K562 (cell line): ENCODE results near the gene CD82. TPM values are rescaled to one million over a fixed set of nuclear protein-coding genes. Genes with fewer than 3 reads are reported as not detected.

Experiments
- ARNT ChIP-seq, 2 experiments: fragments of 450-650 bp; IDR thresholded peaks; 2 replicates each; pipeline ENCODE4 v1.6.1; 2016; ENCODE audit warnings: mild to moderate bottlenecking in 1 of 2
- ASH1L ChIP-seq: fragments of 450-650 bp; IDR thresholded peaks from 2 replicates; pipeline ENCODE4 v1.6.1; 2018; ENCODE audit warnings: borderline replicate concordance, mild to moderate bottlenecking, low read depth; ENCODE audit not compliant: partially characterized antibody
- EHMT2 ChIP-seq: fragments of 450-650 bp; IDR thresholded peaks from 2 replicates; pipeline ENCODE4 v1.6.1; 2018; ENCODE audit warnings: antibody characterized with exemption
- ETV6 ChIP-seq, 3 experiments: fragments of 150-350 bp in 1 of 3; sonication (generic) in 1 of 3; formaldehyde crosslinking in 1 of 3; IDR thresholded peaks; 2 replicates each; pipeline versions ENCODE4 v1.6.1 to v1.8.0; 2014 to 2022; ENCODE audit warnings: borderline replicate concordance in 2 of 3, low read depth in 2 of 3, antibody characterized with exemption in 1 of 3, low read length in 1 of 3, mild to moderate bottlenecking in 1 of 3, missing genetic modification reagents in 1 of 3
- JUND ChIP-seq, 2 experiments: IDR thresholded peaks; 2 replicates in 1 of 2; 3 replicates in 1 of 2; pipeline ENCODE4 v1.6.1; 2011; ENCODE audit warnings: borderline replicate concordance in 2 of 2, low read depth in 2 of 2, low read length in 2 of 2, improper control_type of control experiment in 1 of 2, missing biosample characterization in 1 of 2, missing genetic modification characterization in 1 of 2, missing genetic modification reagents in 1 of 2
- KAT2B ChIP-seq: IDR thresholded peaks from one replicate; pipeline ENCODE4 v1.6.1; 2012; ENCODE audit warnings: low read depth, mild to moderate bottlenecking, control low read depth, inconsistent platforms, low read length, moderate library complexity
- KLF10 ChIP-seq: fragments of 250-450 bp; sonication (Bioruptor Pico); IDR thresholded peaks from 2 replicates; pipeline ENCODE4 v1.6.1; 2021; ENCODE audit warnings: matching md5 sums
- MCM2 ChIP-seq: fragments of 450-650 bp; IDR thresholded peaks from 2 replicates; pipeline ENCODE4 v1.6.1; 2017; ENCODE audit warnings: low read depth, mild to moderate bottlenecking
- NBN ChIP-seq: fragments of 450-650 bp; IDR thresholded peaks from 2 replicates; pipeline ENCODE4 v1.6.1; 2016; ENCODE audit warnings: low read depth, mild to moderate bottlenecking
- NCOA6 ChIP-seq: fragments of 450-650 bp; IDR thresholded peaks from 2 replicates; pipeline ENCODE4 v1.6.1; 2017; ENCODE audit warnings: mild to moderate bottlenecking
- NELFE ChIP-seq: IDR thresholded peaks from 2 replicates; pipeline ENCODE4 v1.6.1; 2011; ENCODE audit warnings: mild to moderate bottlenecking; ENCODE audit not compliant: insufficient read depth, insufficient read length
- SMAD4 ChIP-seq: fragments of 250-450 bp; sonication (Bioruptor Pico); conservative IDR thresholded peaks from 2 replicates; pipeline ENCODE4 v1.8.0; 2021; ENCODE audit warnings: inconsistent platforms, mild to moderate bottlenecking, moderate library complexity
- XRCC3 ChIP-seq: fragments of 450-650 bp; IDR thresholded peaks from 2 replicates; pipeline ENCODE4 v1.6.1; 2017; ENCODE audit warnings: mild to moderate bottlenecking, moderate library complexity
- ZBTB40 ChIP-seq, 2 experiments: fragments of 450-650 bp in 1 of 2; sonication (generic) in 1 of 2; formaldehyde crosslinking in 1 of 2; IDR thresholded peaks; 2 replicates each; pipeline versions ENCODE4 v1.7.1 to v1.9.0; 2016 to 2022; ENCODE audit warnings: inconsistent platforms in 1 of 2, mild to moderate bottlenecking in 1 of 2, missing genetic modification reagents in 1 of 2
- ZNF146 ChIP-seq: IDR thresholded peaks from one replicate; pipeline ENCODE4 v1.6.1; 2018; ENCODE audit warnings: missing compliant biosample characterization; ENCODE audit not compliant: unreplicated experiment
- ZNF431 ChIP-seq: sonication (generic); formaldehyde crosslinking; IDR thresholded peaks from 2 replicates; pipeline ENCODE4 v1.8.0; 2022; ENCODE audit warnings: mild to moderate bottlenecking, missing genetic modification reagents
- ZNF507 ChIP-seq: conservative IDR thresholded peaks from 2 replicates; pipeline ENCODE4 v1.6.1; 2017; ENCODE audit warnings: missing genetic modification characterization, missing compliant biosample characterization
- ZNF766 ChIP-seq: fragments of 200-800 bp; sonication (Bioruptor generic); conservative IDR thresholded peaks from 2 replicates; pipeline ENCODE4 v1.6.1; 2016; ENCODE audit warnings: missing genetic modification characterization, missing compliant biosample characterization
- ZNF785 ChIP-seq: fragments of 250-450 bp; sonication (Bioruptor Pico); IDR thresholded peaks from 2 replicates; pipeline ENCODE4 v1.4.0; 2020; ENCODE audit warnings: mild to moderate bottlenecking
- polyA plus RNA-seq, 8 experiments: library from polyadenylated mRNA; depleted of rRNA in 4 of 8; stranded (reverse) in 5 of 8; unstranded in 3 of 8; fragments of >200 nt; fragmentation: Nextera tagmentation in 2 of 8; fragmentation: Illumina TruSeq in 1 of 8; extraction: Ambion mirVana in 2 of 8; extraction: Trizol in 1 of 8; gene quantifications; 2 replicates each; pipeline versions ENCODE4 v1.2.1 to v1.2.3, GENCODE V29; 2011 to 2014; ENCODE audit warnings: inconsistent platforms in 1 of 8, missing spikeins in 1 of 8
- total RNA-seq, 7 experiments: library from RNA; depleted of rRNA in 6 of 7; stranded (reverse); fragments of >200 nt in 6 of 7; fragmentation: Illumina TruSeq in 2 of 7; extraction: Trizol in 2 of 7; gene quantifications; 2 replicates each; pipeline versions ENCODE4 v1.2.1 to v1.2.3, GENCODE V29; 2011 to 2021; ENCODE audit warnings: low replicate concordance in 1 of 7

Gene CD82
- total and polyA plus RNA-seq, 9 of the 15 experiments (the other 6 are each of a cell fraction or from before 2014, with no cell fraction given): 0.27 to 9.4 (median 3.0) TPM

DNA sequence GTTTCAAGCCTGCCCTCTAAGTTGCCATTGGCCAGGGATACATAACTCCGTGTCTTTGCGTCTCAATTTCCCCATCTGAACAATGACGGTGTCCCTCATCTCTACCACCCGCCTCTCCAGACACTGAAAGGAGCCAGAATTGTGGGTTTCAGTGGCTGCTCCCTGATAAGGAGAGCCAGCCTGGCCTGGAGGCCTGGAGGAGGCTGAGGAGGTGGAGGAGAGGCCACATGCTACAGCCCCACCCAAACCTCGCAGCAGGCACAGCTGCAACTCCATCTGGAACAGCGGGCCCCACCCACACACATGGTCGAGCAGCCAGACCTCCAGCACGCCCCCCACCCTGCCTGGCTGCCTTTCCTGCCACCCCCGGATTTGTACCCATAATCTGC, 34.4 kb upstream of the CD82 start (continued):
- TF ChIP-seq ZBTB40 (IDR thresholded peaks at IDR 0.05) (no peak), ZBTB40 (CRISPR knock-in tag; IDR thresholded peaks at IDR 0.05) (no peak), ZNF766 (CRISPR knock-in tag) (peak; percentile 92; the same call in 1 of the 2 replicates), NELFE (no peak), ASH1L (no peak), JUND (IDR thresholded peaks at IDR 0.05; ENCODE audit: borderline replicate concordance, low read depth, low read length) (peak; percentile 40; the same call in 1 of the 2 replicates), JUND (tag; IDR thresholded peaks at IDR 0.05; ENCODE audit: borderline replicate concordance, low read depth, low read length) (peak; percentile 82; the same call in 1 of the 3 replicates), EHMT2 (no peak), NBN (no peak), ETV6 (IDR thresholded peaks at IDR 0.05; ENCODE audit: borderline replicate concordance in 1 of 2, low read depth in 2 of 2, low read length in 1 of 2) (peak in 1 of 2 experiments; percentile 24; a peak in 1 of 4 replicates), ETV6 (CRISPR knock-in tag; IDR thresholded peaks at IDR 0.05; ENCODE audit: borderline replicate concordance) (no peak), KAT2B (no peak), ZNF146 (CRISPR knock-in tag) (no peak), ZNF785 (CRISPR knock-in tag) (no peak), KLF10 (CRISPR knock-in tag) (no peak), ARNT (IDR thresholded peaks at IDR 0.05) (no peak), ZNF507 (tag) (no peak), NCOA6 (no peak), SMAD4 (peak; percentile 95), MCM2 (no peak), XRCC3 (no peak), ZNF431 (CRISPR knock-in tag) (no peak)
